Glomerular endothelial cell (primary cell): Measurements from ENCODE around the gene GLYAT. TPM values are rescaled to one million over a fixed set of nuclear protein-coding genes. Genes with fewer than 3 reads are reported as not detected.

ENCODE experiments used
- DNase-seq: peaks from one replicate; pipeline ENCODE4 v3.0.0-alpha.2; 2011; ENCODE audit warnings: low read depth, low spot score; ENCODE audit errors: extremely low read depth
- total RNA-seq: library from RNA; depleted of rRNA; stranded (reverse); fragments of >200 nt; gene quantifications from 2 replicates; pipeline ENCODE4 v1.2.3, GENCODE V29; 2015

Gene GLYAT, protein sequence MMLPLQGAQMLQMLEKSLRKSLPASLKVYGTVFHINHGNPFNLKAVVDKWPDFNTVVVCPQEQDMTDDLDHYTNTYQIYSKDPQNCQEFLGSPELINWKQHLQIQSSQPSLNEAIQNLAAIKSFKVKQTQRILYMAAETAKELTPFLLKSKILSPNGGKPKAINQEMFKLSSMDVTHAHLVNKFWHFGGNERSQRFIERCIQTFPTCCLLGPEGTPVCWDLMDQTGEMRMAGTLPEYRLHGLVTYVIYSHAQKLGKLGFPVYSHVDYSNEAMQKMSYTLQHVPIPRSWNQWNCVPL
- not detected in 2 replicates for total RNA-seq

DNA sequence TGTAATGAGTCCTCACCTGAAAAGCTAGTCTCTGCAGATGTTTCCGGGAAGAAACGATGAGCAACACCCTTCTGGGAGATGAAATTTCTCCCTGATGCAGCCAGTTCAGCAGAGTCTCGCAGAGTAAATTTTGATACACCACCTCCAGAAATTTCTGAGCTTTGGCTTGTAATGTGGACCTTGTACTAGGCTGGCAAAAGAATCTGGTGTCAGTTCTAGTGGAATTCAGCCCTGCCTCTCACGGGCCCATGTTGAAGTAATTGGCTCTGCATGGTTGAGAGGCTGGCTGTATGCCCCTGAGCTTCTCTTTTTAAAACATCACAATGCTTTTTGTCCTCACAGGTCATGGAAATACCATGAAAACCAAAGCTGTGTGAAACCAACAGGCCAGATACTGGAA, at the start of gene GLYAT:
GLYAT (minus strand) TSS at position 125 of the 400 bp plus-strand sequence. CDS start 7,447 bp downstream, outside the sequence.
- no peak for DNase-seq

DNA sequence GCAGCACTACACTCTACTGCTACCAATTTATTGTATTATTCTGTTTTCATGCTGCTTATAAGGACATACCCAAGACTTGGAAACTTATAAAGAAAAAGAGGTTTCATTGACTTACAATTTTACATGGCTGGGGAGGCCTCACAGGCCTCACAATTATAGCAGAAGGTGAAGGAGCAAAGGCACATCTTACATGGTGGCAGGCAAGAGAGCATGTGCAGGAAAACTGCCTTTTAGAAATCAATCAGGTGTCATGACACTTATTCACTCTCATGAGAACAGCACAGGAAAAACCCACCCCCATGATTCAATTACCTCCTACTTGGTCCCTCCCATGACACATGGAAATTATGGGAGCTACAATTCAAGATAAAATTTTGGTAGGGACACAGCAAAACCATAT, 49.6 kb upstream of the GLYAT start:
- DNase-seq = no peak

DNA sequence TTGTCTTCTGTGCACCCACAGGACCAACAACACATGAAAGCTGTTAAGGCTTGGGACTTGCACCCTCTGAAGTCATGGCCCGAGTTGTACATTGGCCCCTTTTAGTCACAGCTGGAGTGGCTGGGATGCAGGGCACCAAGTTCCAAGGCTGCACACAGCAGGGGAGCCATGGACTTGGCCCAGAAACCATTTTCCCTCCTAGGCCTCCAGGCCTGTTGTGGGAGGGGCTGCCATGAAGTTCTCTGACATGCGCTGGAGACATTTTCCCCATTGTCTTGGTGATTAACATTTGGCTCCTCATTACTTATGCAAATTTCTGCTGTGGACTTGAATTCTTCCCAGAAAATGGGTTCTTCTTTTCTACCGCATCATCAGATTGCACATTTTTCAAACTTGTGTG, 48.8 kb upstream of the GLYAT start:
- DNase-seq = no peak

DNA sequence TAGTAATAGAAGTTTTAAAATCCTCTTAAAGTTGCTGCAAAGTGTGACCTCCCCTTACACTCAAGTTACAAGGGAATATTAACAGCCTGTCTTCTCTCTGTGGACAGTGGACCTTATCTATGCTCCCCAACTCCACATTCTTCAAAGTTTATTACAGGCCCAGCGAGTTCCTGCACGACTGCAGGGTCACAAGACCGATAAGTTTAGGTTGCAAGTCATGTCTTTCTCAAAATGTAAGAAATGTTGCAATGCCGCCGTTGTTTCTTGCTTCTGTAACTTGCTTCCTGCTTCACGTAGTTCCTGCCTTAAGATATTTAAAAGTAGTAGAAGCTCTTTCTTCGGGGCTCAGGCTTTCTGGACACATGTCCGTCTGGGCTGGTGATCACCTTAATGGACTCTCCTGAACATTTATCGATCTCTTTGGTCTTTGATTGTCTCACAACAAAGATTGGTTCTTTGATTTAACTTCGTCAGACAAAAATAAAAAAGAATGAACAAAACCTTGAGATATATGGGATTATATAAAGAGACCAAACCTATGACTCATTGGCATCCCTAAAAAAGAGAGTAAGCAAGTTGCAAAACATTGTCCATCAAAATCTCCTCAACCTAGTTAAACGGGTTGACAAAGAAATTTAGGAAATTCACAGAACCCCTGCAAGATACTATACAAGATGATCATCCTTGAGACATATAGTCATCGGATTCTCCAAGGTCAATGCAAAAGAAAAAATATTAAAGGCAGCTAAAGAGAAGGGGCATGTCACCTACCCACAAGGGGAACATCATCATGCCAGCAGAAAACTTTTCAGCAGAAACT, 45.4 kb upstream of the GLYAT start:
- DNase-seq = no peak

DNA sequence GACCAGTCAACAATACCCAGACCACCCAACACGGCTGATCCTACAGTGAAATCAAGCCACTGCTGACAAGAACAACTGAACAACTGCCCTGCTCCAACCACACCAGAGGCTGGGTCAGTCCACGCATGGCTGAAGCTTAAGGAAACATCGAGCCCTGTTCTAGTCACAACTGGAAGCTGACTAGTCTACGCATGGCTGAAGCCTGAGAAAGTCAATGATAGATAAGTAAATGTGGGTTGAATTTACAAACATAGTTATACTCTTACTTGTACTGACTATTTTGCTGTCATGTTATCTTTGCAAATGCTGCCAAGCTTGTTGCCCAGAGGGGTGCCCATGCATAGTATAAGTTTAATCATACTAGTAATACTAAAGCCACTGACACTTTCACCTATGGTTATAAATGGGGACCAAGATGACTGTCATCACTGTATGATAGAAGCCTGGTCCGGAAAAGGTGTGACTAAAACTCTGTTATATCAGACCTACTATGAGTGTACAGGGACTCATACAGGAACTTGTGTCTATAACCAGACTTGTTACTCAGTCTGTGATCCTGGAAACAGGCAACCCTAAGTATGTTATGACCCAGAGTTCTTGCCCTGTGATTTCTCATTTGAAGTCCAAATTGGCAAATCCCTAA, 43.4 kb upstream of the GLYAT start:
- DNase-seq = no peak

DNA sequence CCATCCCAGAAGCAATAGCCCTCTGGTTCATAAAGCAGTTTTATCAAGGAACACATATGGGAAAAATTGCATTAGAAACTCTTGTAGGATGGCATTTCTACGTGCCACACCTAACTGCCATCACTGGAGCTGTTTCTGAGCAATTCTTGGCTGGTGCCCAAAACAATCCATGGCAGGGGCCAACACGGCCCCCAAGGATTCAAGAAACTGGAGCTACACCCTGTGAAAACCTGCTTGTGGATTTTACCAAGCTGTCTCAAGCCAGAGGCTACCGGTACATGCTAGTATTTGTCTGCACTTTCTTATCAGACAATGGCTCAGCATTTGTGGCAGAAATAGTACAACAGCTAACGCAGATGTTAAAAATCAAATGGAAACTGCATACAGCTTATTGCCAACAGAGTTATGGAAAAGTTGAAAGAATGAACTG, 42.4 kb upstream of the GLYAT start:
- DNase-seq = no peak

DNA sequence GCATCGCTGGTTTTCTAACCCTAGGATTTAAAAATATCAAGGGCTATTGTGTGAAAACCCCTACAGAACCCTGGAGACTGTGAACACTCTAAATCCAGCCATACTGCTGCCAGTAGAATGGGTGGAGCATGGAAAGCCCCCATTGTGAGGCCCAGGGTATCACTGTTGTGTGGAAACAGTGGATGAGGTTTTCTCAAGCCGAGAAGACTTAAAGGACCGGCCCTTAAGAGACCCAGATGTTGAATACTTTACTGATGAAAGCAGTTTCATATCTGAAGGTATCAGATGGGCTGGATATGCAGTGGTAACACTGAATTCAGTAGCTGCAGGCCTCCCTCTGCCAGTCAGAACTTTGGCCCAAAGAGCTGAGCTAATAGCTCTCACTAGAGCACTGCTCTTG, 41.6 kb upstream of the GLYAT start:
- DNase-seq = no peak

DNA sequence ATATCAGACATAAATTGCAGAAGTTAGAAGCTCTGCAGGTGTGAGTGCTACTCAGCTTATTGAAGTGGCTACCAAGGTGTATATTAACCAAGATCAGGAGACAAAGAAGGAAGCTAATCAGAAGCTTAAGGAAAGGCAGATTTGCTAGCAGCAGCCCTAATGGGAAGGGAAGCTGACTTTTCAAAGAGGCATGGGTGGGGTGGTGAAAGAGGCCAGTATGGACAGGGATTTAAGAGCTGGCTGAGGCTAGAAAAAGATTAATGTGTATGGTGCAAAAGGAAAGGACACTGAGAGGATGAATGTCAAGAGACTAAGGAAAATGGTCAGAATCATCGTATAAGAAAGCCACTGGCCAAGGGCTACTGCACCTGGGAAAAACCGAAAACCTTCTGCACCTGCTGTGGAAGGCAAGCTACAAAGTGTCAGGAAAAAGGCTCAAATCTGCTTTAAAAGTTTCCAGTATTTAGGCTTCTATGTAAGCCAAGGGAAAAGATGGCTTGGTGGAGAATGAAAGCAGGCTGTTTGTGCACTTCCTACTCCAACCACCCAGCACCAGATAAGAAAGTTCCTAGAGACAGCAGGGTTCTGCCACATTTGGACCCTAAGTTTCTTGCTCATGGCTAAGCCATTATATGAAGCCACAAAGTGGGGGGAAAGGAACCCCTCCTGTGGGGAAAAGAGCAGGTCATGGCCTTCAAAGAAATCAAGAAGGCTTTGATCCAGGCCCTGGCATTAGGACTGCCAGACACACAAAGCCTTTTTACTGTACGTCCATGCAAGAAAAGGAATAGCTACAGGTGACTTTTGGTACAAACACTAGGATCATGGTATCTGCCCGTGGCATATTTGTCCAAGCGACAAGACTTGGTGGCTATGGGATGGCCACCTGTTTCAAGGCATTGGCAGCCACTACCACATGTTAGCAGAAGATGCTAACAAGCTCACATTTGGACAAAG, 40.9 kb upstream of the GLYAT start:
- no peak for DNase-seq

DNA sequence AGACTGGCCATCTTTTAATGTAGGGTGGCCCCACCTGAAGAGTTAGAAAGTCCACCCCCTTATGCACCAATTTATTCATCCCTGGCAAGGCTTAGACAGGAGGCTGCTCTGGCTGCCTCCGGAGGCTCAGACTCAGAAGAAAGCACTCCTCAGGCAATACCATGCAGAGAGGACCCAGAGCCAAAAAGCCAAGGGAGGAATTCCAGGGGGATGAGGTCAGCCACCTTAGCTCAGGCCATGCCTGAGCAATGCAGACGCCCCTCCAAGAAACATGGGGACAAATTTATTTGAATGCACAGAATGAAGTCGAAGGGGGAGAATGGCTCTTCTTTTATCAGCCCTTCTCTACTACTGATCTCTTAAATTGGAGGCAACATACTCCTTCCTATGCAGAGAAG, 39.7 kb upstream of the GLYAT start:
- DNase-seq = no peak

DNA sequence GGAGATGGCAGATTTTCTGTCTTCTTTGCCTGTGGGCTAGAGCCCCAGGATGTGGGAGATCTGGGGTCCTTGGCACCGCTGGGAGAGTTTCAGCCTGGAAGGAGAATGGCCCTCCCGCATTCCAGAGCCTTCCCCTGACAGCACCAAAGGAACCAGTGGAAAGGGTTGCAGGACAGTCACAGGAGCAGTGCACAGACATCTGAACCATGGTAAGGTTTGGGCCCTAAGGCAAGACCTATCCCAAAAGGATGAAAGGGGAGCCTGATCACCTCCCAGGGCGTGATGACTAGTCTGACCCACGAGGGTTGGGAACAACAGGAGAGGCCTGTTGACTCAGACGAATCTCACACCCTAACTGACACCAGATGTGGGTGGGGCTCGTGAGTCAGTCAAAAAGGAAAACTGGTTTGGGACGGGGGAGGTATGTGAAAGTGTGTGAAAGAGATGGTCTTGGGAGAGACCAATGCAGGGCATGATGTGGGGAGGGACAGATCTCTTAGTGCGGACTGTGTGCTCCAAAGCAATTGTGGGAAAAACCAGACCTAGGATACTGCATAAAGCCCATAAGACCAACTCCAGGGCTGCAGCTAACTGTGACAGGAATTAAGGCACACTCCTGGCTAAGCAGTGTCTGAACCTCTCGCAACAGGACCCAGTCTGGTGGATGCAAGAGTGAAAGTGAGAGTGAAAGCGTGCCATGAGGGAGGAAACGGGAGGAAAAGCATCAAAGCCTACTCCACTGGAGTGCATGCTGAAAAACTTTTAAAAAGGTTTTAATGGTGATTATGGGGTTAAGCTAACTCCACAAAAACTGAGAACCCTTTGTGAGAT, 39.1 kb upstream of the GLYAT start:
- DNase-seq = no peak

DNA sequence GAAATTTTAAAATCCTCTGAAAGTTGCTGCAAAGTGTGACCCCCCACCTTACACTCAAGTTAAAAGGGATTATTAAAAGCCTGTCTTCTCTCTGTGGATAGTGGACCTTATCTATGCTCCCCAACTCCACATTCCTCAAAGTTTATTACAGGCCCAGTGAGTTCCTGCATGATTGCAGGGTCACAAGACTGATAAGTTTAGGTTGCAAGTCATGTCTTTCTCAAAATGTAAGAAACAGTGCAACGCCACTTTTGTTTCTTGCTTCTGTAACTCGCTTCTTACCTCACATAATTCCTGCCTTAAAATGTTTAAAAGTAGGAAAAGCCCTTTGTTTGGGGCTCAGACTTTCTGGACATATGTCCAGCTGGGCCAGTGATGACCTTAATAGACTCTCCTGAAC, 38.4 kb upstream of the GLYAT start:
- no peak for DNase-seq

DNA sequence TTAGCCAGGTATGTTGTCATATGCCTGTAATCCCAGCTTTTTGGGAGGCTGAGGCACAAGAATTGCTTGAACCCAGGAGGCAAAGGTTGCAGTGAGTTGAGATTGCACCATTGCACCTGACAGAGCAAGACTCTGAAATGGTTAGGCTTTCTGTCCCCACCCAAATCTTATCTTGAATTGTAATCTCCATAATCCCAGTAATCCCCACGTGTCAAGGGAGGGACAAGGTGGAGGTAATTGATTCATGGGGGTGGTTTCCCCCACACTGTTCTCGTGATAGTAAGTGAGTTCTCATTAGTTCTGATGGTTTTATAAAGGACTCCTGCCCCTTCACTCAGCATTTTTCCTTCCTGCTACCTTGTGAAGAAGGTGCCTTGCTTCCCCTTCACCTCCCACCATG, 37.6 kb upstream of the GLYAT start:
- no peak for DNase-seq

DNA sequence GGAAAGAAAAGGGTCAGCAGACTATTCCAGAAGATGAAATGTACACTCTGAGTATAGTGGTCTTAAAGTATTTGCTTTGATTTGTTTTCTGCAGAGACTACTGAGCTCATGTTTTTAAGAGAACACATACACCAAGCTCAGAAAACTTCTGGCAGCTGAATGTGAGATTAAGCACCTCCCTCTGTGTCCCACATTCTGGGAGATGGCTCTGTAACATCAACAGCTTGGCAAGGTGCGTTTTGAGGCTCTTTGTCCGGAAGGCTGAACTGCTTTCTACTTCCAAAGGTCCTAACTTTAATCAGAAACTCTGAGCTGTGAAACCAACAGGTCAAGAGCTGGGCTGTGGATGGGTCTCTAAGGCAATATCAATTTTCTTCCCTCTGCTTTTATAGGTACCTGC, 36.4 kb upstream of the GLYAT start:
- no peak for DNase-seq

DNA sequence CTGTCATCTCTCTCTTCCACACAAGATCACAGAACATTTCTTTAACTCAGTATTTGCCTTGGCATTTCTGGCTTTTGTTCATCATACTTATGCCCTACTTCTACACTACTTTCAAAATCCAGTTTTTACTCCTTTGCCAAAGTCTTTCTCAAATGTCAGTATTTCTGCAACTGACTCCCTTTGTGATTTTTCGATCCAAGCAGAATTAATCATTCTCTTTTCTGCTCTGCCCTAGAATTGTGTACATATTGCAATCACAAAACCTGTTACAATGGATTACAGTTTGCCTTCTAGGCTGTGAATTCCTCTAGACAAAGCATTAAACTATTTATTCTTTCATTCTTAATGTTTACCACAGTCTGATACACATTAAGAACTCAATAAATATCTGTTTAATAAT, 33.3 kb upstream of the GLYAT start:
- no peak for DNase-seq

DNA sequence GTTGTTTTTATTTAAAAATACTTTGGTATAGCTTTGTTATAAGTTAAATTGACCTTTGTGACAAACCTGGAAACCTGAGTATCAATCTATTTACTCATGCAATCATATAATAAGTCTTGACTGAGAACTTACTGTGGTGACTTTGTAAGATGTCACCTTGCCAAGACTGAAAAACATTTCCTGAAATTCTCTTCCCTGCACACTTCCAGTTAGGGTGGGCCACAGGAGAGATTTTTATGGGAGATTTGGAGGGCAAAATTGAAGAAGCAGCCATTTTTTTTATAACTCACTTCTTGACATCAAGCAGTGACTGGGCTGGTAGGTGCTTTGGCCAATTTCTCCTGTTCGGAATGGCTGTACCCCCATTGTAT, 31.4 kb upstream of the GLYAT start:
- DNase-seq = no peak

DNA sequence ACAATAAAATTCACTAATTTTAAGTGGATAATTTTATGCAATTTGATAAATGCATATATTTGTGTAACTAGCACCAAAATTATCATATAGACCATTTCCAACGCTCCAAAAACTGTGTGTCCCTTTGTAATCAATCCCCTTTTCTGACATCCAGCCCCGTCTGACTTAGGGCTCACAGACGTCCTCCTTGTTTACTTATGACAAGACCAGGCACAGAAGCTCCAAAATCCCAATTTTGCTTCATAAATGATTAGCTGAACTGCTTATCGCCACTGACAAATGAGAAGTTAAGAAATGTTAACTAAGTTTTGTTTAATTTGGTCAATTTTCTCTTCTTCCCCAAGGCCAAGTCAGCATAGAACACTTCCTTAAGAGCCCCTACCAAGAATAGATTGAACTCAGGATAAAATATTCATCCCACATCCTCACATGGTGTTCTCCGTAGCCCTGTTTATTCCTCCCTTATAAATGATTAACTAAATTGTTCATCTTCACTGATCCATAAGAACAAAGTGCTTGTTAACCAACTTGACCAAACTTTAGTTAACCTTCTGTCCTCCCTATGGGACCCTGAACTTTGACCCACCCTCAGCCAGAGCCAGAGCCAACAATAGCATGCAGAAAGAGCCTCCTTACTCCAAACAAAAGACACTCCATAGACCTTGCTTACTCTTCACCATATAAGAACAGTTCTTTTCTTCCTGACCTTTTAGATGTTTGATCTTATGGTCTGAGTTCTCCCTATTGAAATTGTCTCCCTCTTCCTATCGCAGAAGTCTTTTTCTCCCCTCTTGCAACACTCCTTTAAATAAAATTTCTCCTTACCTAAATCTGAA, 30.8 kb upstream of the GLYAT start:
- no peak for DNase-seq

DNA sequence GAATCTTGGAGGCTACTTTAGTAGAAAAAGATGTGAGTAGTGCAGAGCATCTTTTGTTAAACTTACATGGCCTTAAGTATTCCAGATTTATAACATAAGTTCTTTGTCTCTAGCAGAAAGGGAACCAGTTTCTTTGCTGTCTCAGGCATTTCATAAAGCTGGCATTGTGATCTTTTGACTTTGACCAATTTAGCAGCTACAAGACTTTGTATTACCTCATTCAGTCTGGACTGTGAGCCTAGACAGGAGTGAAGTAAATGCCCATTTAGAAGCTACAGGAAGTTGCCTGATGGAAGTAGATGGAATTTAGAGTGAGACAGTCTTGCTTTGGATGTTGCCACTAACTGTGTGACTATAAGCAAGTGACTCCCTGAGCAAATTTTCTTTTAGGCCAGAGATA, 25.7 kb upstream of the GLYAT start:
- DNase-seq = no peak

DNA sequence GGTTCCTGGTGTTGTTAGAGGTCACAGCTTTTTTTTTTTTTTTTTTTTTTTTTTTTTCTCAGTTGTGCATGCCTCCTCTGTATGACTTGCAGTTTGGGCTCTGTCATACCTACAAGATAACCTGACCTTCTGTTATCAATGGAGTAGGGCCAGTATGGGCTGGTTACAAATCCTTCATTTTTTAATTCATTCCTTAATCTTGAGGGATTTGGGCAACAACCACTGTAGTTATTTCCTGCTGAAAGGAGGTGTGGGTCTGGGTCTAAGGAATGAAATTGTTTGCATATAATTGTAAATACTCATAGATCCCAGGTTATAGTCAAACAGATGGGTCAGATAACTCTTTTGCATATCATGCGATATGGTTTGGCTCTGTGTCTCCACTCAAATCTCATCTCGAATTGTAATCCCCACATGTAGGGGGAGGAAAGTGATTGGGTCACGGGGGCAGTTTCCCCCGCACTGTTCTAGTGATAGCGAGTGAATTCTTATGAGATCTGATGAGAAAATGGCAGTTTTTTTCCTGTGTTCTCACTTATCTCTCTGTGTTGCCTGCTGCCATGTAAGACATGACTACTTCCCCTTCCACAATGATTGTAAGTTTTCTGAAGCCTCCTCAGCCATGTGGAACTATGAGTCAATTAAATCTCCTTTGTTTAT, 14.1 kb upstream of the GLYAT start:
- DNase-seq = no peak
